Right cardiac atrium (tissue), 5 donors: ENCODE results near the gene DPPA5. TPM values are rescaled to one million over a fixed set of nuclear protein-coding genes. Genes with fewer than 3 reads are reported as not detected.

Experiments
- polyA plus RNA-seq: library from polyadenylated mRNA; stranded (reverse); fragments of 200-250 nt; gene quantifications from one replicate; pipeline ENCODE4 v1.2.3, GENCODE V29; 2013
- total RNA-seq, 4 donors: library from RNA; stranded (reverse); fragmentation: NEBNext Ultra II Directional; extraction: Animal tissue kit (Norgen Biotek cat#: 25700); gene quantifications; one replicate each; pipeline ENCODE4 v1.2.1, GENCODE V29; 2021
- donor health status: healthy with polysubstance abuse.
- donor health status: DM: no; HTN: yes; CAD: no.
- donor health status: DM: no; HTN: no; CAD: no.
- donor health status: DM: no; HTN: yes; CAD: no; lungs with severe emphysema.
- donor health status: DM: yes; HTN: yes; CAD: no.

DPPA5 gene
- total and polyA plus RNA-seq, 5 donors = not detected

Other genes starting within 250 kb of the DPPA5 start
- not detected for gene KHDC1L, start 128.8 kb downstream of the DPPA5 start, total RNA-seq
- gene KHDC1L, start 128.8 kb downstream of the DPPA5 start, polyA plus RNA-seq = not detected
- gene KHDC1, start 91.1 kb downstream of the DPPA5 start, total RNA-seq = 1 to 10 TPM; 1.4 to 6.8 (median 3.7) TPM
- gene KHDC1, start 91.1 kb downstream of the DPPA5 start, polyA plus RNA-seq = 5.2 TPM
- gene KHDC3L, start 8.4 kb upstream of the DPPA5 start, total RNA-seq = not detected
- not detected for gene KHDC3L, start 8.4 kb upstream of the DPPA5 start, polyA plus RNA-seq
- under 1 TPM in 3 of 4 donors, not detected in 1; 0.24 to 0.77 (median 0.36) TPM for gene OOEP, start 15.6 kb upstream of the DPPA5 start, total RNA-seq
- gene OOEP, start 15.6 kb upstream of the DPPA5 start, polyA plus RNA-seq = not detected
- gene DDX43, start 40.6 kb upstream of the DPPA5 start, total RNA-seq = 1 to 10 TPM in 2 of 4 donors, under 1 TPM in 2; 0.40 to 1.9 (median 0.97) TPM
- gene DDX43, start 40.6 kb upstream of the DPPA5 start, polyA plus RNA-seq = 0.16 TPM
- 1 to 10 TPM in 3 of 4 donors, under 1 TPM in 1; 0.79 to 2.9 (median 1.9) TPM for gene CGAS, start 98.0 kb upstream of the DPPA5 start, total RNA-seq
- 0.91 TPM for gene CGAS, start 98.0 kb upstream of the DPPA5 start, polyA plus RNA-seq
- 10 to 100 TPM; 24.4 to 35.1 (median 30.5) TPM for gene MTO1, start 107.5 kb upstream of the DPPA5 start, total RNA-seq
- 16.5 TPM for gene MTO1, start 107.5 kb upstream of the DPPA5 start, polyA plus RNA-seq
- gene EEF1A1, start 166.8 kb upstream of the DPPA5 start, total RNA-seq = 1,000 to 10,000 TPM; 4,421 to 6,620 (median 4,841) TPM
- gene EEF1A1, start 166.8 kb upstream of the DPPA5 start, polyA plus RNA-seq = 2,506 TPM